IPS-NIHi11 (cell line): ENCODE results near the gene SYT13.

Source experiments
- DNase-seq: peaks from one replicate; pipeline ENCODE4 v3.0.0; 2012; ENCODE audit warnings: mixed read lengths, low spot score

SYT13 gene

DNA sequence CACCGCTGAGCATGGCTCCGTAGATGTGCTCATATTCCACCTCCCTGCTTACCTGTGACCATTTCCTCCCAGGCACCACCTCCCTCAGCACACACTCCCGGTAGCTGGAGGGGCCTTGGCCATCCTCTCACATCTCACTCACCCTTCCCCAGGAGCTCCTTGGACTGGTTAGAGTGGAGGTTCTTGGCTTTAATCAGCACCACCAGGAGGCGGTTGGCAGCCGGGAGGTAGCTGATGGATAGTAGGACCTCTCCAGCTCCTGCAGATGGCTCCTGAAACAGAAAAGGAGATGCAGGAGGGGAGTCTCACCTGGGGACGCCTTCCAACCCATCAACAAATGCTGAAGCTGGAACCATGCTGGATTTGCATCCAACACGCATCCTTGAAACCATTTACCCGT is 39.9 kb downstream of the SYT13 start:
- no peak for DNase-seq

DNA sequence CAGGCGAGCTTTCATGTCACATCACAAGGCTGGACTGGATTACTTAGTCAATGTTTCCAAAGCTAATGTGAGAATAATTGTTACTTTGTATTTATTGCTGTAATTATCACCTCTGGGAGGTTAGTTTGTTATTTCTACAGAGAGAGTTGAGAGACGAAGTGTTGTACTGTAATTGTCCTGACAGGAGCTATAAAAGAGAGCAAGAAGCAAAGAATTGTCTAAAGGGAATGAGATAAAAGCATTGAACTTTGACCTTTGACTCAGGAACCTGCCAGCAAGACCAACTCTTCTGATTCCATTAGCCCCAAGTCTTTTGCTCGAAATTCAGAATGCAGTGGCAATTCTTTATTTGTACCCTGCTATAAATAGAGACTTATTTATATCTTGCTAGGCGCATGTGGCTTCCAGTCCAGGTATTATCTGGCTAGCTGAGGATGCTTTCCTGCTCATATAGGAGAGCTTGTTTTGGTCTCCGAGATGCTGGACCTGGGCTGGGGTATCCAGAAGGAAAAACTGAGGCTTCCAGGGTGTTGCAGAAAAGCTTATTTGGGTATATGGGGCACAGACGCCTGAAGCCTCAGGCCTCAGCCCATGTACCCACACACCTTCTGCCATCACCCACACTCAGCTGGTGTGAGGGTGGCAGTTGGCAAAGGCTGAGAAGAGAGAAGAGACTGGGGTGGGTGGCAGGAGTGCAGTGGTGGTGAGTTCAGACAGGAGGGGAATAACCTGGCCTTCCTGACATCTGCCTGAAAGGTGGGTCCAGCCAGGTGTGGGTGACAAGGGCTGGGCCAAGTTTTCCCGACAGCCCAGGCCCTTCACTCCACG is 40.7 kb downstream of the SYT13 start:
- no peak for DNase-seq

- DNase-seq: no peak
These were observed 42.2 kb downstream of the SYT13 start for GRCh38 chr11:45243967-45244366.

- no peak for DNase-seq
These were observed 46.4 kb downstream of the SYT13 start for GRCh38 chr11:45239733-45240132.

DNA sequence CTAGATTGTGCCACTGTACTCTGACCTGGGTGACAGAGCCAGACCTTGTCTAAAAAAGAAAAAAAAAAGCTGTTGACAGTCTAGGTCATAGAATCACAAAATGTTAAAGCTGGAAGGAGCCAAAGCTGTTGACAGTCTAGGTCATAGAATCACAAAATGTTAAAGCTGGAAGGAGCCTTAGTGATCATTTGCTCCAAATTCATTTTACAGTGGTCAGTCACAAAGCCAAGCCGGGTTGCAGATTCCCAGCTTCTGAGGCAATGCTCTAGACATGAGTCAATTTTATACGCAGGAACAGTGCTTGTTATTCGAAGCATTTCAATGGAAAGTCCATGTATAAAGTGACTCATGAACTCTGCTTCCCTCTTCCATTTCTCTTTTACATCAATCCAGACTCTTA is 47.4 kb downstream of the SYT13 start:
- DNase-seq: no peak

- DNase-seq: peak; percentile 38
These were observed 48.3 kb downstream of the SYT13 start for GRCh38 chr11:45237711-45238315.

- no peak for DNase-seq
These were observed 51.7 kb downstream of the SYT13 start for GRCh38 chr11:45234306-45235006.

- no peak for DNase-seq
These were observed 52.4 kb downstream of the SYT13 start for GRCh38 chr11:45233804-45234170.

DNA sequence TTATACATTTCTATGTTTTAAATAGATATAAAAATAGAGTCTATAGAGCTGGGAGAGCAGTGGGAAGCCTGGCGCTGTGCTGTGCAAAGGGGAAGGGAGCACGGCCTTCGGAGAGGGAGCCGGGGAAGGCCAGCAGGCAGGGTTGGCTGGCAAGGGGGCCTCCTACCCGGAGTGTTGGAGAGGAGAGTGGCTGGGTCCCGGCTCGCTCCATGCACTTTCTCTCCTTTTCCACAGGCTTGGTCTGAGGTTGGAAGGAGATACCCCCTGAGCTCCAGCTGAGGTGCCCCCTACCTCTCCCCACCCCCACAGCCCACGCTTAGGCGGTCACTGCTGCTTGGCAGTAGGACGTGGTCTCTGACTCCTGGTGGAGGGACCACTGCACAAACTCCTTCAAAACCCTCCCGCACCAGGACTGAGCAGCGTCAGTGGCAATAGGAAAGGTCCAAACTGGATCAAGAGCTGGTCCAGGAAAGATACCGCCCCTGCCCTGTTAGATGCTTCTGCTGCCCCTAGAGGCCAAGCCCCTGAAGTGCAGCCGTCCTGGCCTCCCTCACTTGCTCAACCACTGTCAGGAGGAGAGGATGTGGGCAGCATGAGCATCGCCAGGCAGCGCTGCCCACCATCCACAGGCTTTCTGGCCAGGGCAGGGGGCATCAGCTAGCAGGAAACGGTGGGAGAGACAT is 52.9 kb downstream of the SYT13 start:
- peak; percentile 95 for DNase-seq

DNA sequence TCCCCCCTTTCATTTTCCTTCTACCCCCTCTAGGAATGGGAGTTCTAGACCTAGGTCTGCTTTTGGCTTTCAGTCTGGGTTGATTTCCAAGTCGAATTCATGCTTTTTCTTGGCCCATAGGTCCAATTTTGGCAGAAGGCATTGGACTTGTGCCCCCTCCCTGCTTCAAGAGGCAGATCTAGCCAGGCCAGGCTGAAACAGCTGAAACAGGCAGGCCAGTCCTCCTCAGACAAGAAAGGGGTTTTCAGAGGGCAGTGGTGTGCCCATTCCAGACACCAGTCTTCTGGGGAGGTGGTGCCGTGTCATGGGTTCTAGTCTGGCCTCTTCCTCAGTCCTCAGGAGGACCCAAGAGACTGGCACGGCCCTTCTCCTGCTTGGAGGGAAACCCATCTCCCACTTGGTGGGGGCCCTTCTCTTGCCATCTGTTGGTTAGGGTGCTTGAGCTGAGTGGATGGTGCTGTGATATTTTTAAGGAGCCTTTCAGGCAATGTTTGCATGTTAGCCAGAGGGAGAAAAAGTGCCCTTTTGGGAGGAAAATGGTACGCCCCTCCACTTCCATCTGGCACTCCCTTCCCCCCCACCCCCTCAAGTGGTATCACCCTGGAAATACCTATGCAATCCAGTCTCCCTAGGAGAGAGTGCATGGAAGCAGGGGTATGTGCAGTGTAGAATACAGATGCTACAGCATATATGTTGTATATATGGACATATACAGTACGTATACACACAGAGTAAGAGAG is 53.6 kb downstream of the SYT13 start:
- peak; percentile 41 for DNase-seq

GRCh38 chr11:45229401-45230020 is 56.6 kb downstream of the SYT13 start:
- DNase-seq: no peak

- DNase-seq: no peak
These were observed 58.3 kb downstream of the SYT13 start for GRCh38 chr11:45227836-45228235.

DNA sequence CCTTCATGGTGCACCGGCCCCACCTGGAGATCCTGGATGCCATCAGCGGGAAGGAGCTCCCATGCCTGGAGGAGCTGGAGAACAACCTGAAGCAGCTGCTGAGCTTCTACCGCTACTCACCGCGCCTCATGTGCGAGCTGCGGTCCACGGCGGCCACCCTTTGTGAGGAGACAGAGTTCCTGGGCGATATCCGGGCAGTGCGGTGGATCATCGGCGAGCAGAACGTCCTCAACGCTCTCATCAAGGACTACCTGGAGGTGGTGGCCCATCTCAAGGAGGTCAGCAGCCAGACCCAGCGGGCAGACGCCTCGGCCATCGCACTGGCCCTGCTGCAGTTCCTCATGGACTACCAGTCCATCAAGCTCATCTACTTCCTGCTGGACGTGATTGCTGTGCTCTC is 59.2 kb downstream of the SYT13 start:
- no peak for DNase-seq

DNA sequence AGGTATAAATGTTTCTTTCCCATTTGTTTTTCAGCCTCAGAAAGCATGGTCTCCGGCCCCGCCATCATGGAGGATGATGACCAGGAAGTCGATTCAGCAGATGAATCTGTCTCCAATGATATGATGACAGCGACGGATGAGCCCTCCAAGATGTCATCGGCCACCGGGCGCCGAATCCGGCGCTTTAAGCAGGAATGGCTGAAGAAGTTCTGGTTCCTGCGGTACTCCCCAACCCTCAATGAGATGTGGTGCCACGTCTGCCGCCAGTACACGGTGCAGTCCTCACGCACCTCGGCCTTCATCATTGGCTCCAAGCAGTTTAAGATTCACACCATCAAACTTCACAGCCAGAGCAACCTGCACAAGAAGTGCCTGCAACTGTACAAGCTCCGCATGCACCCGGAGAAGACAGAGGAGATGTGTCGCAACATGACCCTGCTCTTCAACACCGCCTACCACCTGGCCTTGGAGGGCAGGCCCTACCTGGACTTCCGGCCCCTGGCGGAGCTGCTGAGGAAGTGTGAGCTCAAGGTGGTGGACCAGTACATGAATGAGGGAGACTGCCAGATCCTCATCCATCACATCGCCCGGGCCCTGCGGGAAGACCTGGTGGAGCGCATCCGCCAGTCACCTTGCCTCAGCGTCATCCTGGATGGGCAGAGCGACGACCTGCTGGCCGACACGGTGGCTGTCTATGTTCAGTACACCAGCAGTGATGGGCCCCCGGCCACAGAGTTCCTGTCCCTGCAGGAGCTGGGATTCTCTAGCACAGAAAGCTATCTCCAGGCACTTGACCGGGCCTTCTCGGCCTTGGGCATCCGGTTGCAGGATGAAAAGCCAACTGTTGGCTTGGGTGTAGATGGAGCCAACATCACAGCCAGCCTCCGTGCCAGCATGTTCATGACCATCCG is 59.9 kb downstream of the SYT13 start:
- no peak for DNase-seq

- no peak for DNase-seq
These were observed 60.9 kb downstream of the SYT13 start for GRCh38 chr11:45225277-45225676.

DNA sequence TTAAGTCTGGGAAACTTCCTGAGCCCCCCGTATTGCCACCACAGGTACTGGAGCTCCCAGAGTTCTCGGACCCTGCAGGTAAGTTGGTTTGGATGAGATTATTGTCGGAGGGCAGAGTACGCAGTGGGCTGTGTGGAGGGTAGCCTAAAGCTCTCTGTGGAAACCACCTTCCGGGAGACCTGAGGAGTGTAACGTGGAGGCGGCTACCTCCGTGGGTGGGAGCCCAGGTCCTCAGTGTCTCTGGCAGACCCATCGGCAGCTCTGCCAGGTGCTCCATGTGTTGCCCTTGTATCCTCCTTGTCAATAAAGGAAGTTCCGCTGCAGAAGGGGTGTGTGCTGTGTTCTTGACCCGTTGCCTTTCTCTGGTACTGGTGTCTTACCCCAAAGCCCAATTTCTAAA is 61.4 kb downstream of the SYT13 start:
- no peak for DNase-seq

DNA sequence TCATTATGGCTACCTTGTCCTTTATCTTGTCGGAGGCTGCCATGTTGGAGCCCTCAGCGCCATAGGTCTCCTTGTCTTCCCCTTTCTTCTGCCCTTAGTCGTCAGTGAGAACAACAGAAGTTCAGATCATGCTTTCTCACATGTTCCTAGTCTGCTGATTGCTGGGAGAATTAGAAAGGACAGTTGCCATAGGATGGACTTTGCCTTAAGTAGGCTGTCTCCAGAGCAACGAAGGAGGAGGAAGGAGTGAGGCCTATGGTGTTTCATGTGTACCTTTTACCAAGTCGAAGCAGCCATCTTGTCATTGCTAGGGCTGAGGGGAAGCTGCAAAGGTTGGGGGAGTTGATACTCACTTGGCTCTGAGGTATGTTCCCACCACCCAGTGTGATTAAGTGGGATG is 62.6 kb downstream of the SYT13 start:
- DNase-seq: no peak

DNA sequence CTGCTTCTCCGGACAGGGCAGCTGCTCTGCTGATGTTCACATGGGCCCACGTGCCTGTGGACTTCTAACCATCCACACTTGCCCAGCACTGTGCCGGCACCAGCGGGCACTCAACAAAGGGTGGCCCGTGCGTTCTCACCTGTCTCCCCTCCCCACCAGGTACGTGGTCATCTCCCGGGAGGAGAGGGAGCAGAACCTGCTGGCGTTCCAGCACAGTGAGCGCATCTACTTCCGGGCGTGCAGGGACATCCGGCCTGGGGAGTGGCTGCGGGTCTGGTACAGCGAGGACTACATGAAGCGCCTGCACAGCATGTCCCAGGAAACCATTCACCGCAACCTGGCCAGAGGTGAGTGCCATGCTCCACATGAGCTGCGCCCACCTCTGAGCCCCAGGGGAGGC is 66.7 kb downstream of the SYT13 start:
- DNase-seq: no peak

DNA sequence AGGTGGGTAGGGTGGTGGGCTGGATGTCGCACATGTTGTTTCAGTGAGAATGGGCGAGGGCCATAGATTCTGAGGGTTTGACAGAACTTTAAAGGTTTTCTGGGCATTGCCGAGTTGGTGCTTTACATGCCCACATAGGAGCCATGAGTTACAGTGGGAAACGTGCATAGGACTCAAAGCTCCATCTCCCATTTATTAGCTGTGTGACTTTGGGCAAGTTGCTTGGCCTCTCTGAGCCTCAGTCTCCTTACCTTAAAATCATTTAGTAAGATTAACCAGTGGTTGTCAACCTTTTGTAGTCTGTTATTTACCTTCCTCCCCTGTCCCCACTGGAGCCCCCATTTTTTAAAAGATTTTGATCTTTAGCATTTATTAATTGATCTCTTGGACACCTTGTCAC is 67.4 kb downstream of the SYT13 start:
- no peak for DNase-seq

GRCh38 chr11:45217991-45218390 is 68.2 kb downstream of the SYT13 start:
- DNase-seq: no peak
